NOMO-1 (cell line): Measurements from ENCODE around the gene NUMB.
"Not testable (repeated sequence)": the region's sequence is repeated elsewhere in the genome, so short reads cannot be mapped to it uniquely, and the experiment has no call there.

Experiments
- DNase-seq, 2 experiments: peaks; one replicate each; lab custom pipeline; 2025; ENCODE audit not compliant: unreplicated experiment in 2 of 2; lab: John Stamatoyannopoulos, UW

The NUMB gene

DNA sequence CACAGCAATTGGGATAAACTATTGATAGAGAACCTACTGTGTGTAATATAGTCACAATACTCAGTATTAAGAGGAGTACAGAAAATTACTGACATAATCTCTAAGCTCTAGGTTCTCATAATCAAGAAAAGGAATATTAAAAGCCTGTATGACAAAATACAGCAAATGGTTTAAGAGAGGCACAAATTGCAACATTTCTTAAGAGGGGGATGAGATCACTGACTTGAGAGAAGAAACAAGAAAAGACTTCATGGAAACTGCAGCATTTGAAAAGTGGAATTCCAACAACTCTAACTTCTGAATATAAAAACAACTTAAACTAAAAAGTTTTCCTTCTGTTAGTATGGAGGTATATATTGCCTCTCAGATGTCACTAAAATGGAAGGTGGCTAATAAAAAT, 89.7 kb downstream of the NUMB start:
- no peak for DNase-seq

DNA sequence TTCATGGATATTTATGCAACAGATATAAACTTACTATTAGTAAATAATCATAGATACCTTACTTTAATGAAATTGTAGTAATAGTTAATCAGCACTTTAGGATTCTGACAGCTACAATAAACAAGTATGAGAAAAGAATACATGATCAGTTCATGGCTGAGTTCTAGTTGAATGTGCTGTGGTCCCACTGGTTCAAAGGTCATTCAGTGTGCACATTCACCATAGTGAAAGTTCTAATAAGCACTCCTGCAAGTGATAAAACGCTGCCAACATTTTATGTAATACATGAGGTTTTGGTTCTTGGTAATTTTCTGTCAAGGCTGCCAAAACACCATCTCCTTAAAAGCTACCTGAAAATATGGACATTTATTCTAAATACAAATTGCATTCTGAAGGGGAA, 92.6 kb downstream of the NUMB start:
- DNase-seq, result no peak

DNA sequence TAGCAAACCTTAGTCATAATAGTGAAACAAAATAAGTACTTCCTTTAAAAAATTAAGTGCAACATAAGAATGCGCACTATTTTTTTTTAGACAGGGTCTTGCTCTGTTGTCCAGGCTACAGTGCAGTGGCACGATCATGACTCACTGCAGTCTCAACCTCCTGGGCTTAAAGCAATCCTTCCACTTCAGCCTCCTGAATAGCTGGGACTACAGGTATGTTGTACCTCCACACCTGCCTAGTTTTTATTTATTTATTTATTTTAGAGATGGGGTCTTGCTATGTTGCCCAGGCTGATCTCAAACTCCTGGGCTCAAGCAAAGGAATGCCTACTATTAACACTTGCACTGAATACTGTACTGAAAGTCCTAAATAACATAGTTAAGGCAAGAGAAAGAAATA, 93.8 kb downstream of the NUMB start:
- DNase-seq, result no peak

DNA sequence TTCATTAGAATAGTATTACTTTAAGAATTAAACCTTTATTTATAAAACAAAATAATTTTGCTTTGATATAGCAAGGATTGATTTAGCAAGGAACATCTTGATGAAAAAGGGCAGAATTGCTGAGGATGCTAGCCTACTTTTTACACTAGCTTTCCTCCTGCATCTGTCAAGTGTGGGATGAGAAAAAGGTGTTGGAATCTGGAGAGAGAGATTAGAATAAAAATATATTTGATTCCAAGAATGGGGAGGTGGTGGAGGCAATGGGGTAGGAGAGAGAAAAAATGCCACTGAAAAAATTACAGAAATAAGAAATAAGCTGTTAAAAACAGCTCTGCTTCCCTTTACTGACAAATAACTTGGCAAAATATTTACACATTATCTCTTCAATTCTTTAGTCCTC, 98.9 kb downstream of the NUMB start:
- DNase-seq, result no peak

DNA sequence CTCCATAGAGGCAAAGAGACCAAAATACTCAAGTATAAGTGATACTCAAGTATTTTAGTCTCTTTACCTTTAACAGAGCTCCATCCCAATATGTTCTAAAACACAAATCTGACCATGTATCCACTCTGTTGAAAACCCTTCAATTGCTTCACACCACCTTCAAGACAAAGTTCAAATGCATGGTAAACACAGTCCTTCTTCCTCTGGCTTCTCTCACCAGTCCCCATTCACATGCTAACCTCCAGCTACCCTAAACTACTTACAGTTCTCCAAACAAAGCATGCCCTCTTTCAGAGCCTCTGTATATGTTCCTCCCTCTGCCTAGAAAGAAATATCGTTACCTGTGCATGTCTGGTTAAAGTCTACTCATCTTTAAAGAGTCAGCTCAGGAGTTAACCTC, 100.2 kb downstream of the NUMB start:
- DNase-seq, result no peak

DNA sequence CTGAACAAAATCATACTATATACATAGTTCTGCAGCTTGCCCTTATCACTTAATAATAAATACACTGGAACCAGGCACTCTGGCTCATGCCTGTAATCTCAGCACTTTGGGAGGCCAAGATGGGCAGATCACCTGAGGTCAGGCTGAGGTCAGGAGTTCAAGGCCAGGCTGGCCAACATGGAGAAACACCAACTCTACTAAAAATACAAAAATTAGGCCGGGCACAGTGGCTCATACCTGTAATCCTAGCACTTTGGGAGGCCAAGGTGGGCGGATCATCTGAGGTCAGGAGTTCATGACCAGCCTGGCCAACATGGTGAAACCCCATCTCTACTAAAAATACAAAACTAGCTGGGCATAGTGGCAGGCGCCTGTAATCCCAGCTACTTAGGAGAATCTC, 109.3 kb downstream of the NUMB start:
- not testable (repeated sequence) for DNase-seq

DNA sequence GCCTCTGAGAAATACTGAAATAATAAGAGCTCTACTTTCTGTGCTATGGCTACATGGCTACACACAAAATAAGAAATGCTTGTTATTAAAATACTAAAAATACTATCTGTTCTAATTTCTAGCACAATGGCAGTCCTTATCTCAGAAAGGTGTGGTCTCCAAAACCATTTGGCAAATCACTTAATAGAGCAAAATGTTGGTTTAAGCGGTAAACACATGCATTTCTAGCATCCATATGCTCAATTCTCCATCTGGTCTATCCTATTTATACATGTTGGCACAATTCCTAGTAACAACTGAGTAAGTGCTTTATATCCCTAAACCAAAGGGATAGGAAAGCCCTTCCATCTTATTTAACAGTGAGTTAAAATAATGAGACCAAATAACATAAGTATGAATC, 114.0 kb downstream of the NUMB start:
- no peak for DNase-seq

DNA sequence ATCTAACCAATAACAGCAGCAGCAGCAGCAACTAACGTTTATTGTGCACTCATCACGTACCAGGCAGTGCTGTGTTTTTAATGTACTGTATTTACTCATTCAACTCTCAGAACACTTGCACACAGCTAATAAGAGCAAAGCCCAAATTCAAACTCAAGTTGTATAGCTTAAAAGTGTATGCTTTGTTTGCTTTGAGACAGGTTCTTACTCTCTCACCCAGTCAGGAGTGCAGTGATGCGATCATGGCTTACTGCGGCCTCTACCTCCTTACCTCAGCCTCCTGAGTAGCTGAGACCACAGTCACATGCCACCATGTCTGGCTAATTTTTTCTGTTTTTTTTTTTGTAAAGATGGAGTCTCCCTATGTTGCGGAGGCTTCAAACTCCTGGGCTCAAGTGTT, 115.7 kb downstream of the NUMB start:
- no peak for DNase-seq

DNA sequence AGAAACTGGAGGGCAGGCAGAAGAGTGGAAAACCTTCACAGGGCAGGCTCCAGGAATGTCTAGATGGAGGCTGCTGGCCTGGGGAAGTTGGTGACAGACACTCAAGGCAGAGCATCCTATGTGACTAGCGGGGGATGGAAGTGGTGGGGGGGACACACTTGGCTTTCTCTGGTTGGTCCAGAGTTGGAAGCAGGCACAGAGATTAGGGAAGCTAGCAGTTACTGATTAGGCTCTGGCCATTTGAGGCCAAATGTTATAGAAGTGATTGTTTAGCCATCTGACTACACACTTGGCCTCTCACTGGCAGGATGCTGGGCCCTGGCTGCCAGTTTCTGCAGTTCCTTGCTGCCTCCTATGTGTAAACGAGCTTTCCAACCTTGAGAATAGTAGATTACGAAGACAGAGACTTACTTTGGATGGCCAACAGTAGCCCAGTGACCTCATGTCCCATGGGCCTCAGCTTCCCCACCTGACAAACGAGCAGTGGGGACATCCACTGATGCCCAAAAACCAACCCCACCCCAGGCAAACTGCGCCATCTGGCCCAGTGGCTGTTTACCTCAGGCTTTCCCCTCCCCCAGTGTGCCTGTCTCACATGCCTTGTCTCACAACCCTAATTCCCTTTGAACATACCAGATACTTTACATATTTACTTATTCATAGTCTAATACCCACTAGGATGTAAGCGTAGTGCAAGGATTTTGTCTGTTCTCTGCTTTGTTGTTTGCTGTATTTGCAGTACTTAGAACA, 118.3 kb downstream of the NUMB start:
- no peak for DNase-seq

DNA sequence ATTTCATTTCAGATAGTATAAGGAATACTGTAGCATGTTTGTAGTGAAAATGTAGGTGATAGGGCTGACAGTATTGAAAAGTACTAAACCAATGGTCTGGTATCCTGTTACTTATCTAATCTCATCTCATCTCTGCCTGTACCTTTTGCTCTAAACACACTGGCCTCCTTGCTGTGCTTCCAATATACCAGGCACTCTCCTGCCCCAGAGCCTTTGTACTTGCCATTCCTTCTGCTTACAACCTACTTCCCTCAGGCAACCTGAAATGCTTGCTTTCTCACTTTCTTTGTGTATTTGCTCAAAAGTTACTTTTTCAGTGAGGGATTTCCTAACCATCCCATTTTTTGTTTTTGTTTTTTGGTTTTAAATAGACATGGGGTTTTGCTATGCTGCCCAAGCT, 119.1 kb downstream of the NUMB start:
- DNase-seq, result no peak

DNA sequence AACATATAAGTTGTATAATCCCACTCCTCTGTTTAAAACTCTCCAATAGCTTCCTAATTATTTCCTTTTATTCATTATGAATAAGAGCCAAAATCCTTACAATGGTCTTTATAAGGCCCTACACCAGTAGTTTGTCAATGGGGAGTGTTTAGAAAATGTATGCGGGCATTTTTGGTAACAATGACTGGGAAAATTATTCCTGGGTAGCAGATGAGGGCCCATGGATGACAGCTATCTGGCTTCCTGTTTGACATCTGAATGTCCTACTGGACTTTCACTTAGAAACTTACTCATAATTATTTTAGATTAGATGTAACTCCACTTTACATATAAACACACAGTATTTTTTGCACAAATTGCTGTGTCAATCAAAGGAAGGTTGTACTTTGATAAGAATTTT, 119.8 kb downstream of the NUMB start:
- no peak for DNase-seq

DNA sequence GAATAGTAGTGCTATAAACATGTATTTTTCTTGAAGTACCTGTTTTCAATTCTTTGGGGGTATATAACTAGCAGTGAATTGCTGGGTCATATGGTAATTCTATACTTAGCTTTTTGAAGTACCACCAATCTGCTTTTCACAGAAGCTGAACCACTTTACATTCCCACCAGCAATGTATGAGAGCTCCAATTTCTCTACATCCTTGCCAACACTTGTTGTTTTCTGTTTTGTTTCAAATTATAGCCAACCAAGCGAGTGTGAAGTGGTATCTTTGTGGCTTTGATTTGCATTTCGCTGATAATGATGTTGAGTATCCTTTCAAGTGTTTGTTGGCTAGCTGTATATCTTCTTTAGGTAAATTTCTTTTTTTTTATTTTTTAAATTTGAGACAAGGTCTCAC, 125.3 kb downstream of the NUMB start:
- no peak for DNase-seq

DNA sequence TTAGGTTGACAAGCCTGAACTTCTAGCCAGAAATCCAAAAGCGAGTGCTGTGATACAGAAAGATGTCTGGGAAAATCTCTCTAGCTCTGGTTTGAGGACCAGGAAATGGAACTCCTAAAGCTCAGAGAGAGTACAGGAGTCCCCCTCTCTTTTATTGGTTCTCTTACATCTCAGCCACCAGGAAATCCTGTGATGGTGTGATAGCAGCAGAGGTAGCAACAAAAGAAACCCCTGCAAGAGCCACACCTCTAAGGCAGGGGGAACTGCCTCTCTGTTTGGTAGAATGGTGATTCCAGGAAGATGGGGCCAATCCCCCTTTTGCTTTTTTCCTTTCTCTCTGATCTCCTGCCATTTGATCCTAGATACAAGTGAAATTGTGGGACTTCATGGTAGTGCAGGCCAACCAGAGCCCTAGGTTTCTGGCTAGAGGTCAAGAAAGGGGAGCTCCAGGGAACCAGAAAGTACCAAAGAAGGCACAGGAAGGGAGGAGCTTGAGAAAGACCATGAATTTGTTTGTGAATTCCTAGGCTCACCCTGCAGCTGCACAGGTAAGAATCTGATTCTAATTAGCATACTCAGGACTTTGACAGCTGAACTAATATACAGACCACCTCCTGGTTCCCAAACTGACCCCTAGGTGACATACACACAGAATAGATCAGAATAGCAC, 132.6 kb downstream of the NUMB start:
- DNase-seq, result no peak

DNA sequence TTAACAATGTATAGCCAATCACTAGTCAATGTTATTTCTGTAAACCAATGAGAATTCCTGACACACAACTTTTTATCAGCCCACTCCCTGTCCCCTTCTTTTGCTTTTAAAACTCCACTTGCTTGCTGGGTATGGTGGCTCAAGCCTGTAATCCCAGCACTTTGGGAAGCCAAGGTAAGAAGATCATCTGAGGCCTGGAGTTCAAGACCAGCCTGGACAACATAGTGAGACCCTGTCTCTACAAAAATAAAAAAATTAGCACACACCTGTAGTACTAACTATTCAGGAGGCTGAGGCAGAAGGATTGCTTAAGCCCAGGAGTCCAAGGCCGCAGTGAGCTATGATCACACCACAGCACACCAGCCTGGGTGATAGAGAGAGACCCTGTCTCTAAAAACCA, 133.3 kb downstream of the NUMB start:
- no peak for DNase-seq

DNA sequence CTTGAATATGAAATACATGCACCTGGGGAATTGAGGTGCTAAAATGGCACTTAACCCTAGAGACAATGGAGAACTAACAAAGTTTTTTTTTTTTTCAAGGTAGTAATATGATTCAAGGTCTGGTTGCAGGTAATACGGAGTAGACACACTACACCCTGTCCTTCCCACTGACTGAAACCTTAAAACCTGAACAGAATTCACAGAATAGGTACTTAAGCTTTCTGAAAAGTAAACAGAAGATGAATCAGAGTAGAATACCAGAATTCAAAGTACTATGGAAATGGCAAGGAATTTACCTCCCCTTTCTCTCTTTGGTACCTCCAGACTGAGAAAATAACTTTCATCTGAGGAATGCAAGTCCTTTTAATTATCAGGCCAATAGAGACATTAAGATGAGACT, 133.8 kb downstream of the NUMB start:
- no peak for DNase-seq

DNA sequence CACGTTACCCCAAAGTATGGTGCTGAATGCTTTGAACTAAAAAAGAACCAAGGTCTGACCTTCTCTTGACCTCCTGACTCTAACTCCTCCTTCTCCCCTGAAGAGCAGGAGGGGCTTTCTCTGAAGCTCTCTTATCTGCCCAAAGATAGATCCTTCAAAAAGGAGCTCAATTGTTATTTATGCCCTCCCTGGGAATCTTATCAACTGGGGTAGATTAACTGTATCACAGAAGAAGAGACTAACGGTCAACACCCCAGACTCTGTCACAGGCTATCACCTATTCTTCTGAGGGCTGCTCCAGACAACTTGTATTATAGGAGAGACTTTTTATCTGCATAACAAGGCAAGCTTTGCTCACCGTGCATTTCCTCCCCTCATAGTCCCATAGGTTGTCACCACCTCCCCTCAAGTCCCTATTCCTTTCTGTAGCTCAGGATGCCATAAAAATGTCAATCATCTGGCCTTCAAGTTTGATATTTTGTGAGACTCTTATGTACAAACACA, 134.4 kb downstream of the NUMB start:
- DNase-seq, result no peak

DNA sequence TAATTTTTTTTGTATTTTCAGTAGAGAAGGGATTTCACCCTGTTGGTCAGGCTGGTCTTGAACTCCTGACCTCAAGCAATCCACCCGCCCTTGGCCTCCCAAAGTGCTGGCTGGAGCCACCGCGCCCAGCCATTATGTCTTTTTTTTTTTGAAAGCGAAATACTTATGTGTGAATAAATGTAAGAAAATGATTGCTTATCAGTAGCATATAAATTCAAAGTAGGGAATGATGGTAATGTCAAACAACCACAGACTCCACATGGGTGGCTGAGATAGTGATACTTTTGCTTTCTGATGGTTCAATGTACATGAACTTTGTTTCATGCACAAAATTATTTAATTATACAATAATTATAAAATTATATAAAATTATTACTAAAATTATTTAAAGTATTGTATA, 145.2 kb downstream of the NUMB start:
- no peak for DNase-seq

DNA sequence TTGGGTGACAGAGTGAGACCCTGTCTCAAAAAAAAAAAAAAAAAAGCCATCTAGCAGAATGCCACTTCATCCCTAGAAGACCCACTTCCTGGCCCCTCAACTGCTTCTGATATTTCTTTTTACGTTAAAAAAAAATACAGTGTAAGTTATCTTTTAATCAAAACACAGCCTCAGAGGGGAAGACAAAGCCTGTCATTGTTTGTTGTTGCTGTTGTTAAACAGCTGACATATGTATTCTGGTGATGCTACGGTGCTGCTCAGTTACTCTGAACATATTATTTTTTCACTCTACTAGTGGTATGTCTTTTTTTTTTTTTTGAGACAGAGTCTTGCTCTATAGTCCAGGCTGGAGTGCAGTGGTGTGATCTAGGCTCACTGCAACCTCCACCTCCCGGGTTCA, 145.7 kb downstream of the NUMB start:
- no peak for DNase-seq

DNA sequence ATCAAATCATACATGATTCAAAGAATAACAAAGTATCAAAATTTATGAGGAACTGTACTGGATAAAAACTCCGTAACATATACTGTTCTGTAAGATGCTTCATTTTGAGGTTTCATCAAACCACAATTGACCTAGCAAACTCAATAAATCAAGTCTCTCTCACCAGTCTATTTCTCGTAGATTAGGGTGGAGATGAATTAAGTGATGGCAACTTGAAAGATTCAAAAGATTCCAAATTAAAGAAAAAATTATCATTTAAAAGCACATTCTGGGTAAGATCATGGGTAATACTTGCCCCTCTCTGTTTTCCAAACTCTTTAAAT, 146.7 kb downstream of the NUMB start:
- DNase-seq, result peak; percentile 43 to 87

DNA sequence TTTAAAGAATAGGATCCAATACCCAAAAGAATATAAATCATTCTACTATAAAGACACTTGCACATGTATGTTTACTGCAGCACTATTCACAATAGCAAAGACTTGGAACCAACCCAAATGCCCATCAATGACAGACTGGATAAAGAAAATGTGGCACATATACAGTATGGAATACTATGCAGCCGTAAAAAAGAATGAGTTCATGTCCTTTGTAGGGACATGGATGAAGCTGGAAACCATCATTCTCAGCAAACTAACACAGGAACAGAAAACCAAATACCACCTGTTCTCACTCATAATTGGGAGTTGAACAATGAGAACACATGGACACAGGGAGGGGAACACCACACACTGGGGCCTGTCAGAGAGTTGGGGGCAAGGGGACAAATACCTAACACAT, 149.1 kb downstream of the NUMB start:
- DNase-seq, result not testable (repeated sequence)

DNA sequence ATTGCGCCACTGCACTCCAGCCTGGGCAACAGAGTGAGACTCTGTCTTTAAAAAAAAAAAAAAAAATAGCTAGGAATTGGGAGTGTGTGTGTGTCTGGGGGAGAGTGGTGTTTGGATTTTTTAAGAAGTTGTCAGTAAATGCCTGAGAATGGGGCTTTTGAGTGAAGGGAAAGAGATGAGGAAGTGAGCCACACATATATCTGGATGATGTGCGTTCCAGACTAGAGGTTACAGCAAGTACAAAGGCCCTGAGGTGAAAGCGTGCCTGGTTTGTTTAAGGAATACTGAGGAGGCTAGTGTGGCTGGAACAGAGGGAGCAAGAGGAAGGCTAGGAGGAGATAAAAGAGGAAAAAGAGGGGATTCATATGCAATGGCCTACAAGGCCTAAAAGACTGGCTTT, 151.1 kb downstream of the NUMB start:
- DNase-seq, result no peak

DNA sequence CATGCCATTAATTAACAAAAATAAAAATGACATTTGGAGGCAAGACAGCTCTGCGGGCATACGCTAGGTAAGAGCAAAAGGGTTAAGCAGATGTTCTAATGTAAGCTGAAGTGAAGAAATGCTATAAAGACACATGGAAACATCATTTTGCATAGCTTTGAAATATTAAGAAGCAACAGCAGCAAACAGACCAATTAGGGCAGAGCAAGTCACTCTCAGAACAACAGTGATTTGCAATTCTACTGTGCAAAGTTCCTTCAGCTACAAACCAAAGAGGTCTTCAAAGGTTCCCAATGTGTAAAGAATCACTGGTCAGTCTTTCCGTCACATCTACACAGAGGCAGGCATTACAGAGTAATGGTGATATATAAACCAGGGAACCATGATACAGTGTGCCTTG, 152.8 kb downstream of the NUMB start:
- DNase-seq, result no peak
